ENCODE results near the gene ACKR2.

- TF ChIP-seq POLR2A (IDR thresholded peaks at IDR 0.05), result no peak
- TF ChIP-seq POLR2AphosphoS5 (IDR thresholded peaks at IDR 0.05; ENCODE audit: insufficient read depth in 1 of 2, low read depth in 1 of 2), result no peak
These were observed 9.9 kb upstream of the ACKR2 start for GRCh38 chr3:42799376-42799775.
